Measurements from ENCODE around the gene TAF5L. TPM values are rescaled to one million over a fixed set of nuclear protein-coding genes. Genes with fewer than 3 reads are reported as not detected.
"Not testable (repeated sequence)": the region's sequence is repeated elsewhere in the genome, so short reads cannot be mapped to it uniquely, and the experiment has no call there.

The TAF5L gene
- polyA plus RNA-seq, 2 of the 4 experiments (the other 2 are of a cell fraction) = 17.4 to 25.0 TPM

GRCh38 chr1:229596925-229597699 is 28.8 kb downstream of the TAF5L start:
- TF ChIP-seq TP53 (CRISPR knock-in tag; IDR thresholded peaks at IDR 0.05) (no peak), KDM5A (IDR thresholded peaks at IDR 0.05) (no peak), POLR2A (IDR thresholded peaks at IDR 0.05; ENCODE audit: low read length) (no peak), RFX5 (IDR thresholded peaks at IDR 0.05) (no peak), EHF (CRISPR knock-in tag; IDR thresholded peaks at IDR 0.05) (no peak), NFE2L2 (conservative IDR thresholded peaks at IDR 0.05; ENCODE audit: low read length) (no peak), NPAS2 (CRISPR knock-in tag; IDR thresholded peaks at IDR 0.05; ENCODE audit: borderline replicate concordance) (no peak), CBX2 (IDR thresholded peaks at IDR 0.05; ENCODE audit: borderline replicate concordance, low read depth) (no peak), EP300 (IDR thresholded peaks at IDR 0.05) (no peak), SMC3 (IDR thresholded peaks at IDR 0.05) (no peak), FOXS1 (CRISPR knock-in tag; IDR thresholded peaks at IDR 0.05) (no peak), RCOR1 (IDR thresholded peaks at IDR 0.05; ENCODE audit: low read depth, low read length) (no peak)
- WGBS (ENCODE audit: missing lambda C conversion rate) = 95% methylated on average over 7 of the region's 7 CpGs
- no peaks in the 10 kb centered on the region for H3K9me3 ChIP-seq
- ATAC-seq = no peak
- peaks cover 4% of the 10 kb centered on the region; the same call in 1 of the 3 replicates for H3K4me1 ChIP-seq
- no peak overlapping the region for H3K4me2 ChIP-seq
- no peak for DNase-seq (ENCODE audit: low read depth in 1 of 2, low spot score in 1 of 2)
- no peak for FAIRE-seq
- H3K27ac ChIP-seq = no peak overlapping the region
- ChIA-PET POLR2A (no interaction called here), CTCF (interaction anchor here (0.8 kb wide), 1 partner anchor 717 kb away, joined by 3 read pairs; no protein-coding TSS in a partner anchor)
- H3K4me3 ChIP-seq = no peak overlapping the region

DNA sequence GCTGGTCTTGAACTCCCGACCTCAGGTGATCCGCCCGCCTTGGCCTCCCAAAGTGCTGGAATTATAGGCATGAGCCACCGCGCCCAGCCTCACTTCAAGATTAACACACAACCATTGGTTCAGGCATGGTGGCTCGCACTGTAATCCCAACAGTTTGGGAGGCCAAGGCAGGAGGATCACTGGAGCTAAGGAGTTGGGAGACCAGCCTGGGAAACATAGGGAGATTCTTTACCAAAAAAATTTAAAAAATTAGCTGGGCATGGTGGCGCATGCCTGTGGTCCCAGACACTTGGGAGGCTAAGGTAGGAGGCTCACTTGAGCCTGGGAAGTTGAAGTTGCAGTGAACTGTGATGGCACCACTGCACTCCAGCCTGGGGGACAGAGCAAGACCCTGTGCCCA is 30.0 kb downstream of the TAF5L start:
- H3K4me1 ChIP-seq; ATAC-seq; H3K27ac ChIP-seq; H3K4me2 ChIP-seq; DNase-seq (ENCODE audit: low read depth in 1 of 2, low spot score in 1 of 2); H3K4me3 ChIP-seq; POLR2A ChIA-PET; FAIRE-seq; H3K9me3 ChIP-seq: not testable (repeated sequence)
- 98% methylated on average over 7 of the region's 7 CpGs for WGBS (ENCODE audit: missing lambda C conversion rate)
- CTCF ChIA-PET = interaction anchor here (0.6 to 0.8 kb wide), 2 partner anchors 9 to 25 kb away, joined by 3 read pairs; no protein-coding TSS in a partner anchor

DNA sequence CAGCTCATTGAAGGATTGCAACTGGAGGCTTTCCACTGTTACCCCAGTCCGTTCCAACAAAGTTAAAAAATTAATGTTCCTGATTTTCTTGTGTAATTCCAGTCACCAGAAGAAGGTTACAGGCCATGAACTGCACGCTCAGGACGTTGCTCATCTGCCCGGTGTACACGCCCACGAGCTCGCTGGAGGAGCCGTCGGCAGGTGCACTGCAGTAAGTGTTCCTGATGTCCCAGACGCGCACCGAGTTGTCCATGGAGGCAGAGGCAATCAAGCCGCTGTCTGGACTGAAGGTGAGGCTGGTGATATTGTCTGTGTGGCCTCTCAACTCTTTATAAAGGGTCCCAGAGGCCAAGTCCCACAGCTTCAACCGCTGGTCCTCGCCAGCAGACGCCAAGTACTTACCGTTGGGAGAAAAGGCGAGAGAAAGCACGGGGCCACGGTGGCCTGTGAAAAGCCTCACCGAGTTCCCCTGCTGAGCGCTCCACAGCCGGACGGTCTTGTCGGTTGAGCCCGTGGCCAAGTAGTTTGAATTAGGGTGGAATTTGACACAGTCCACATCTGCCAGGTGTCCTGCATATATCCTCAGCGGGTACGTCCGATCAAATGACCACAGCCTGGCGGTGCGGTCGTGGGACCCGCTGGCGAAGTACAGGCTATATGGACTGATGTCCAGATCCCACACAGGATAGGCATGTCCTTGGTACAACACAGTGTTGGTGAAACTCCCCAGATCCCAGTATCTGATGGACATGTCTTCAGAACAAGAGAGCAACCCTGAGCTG is 31.5 kb downstream of the TAF5L start:
- ChIA-PET POLR2A (no interaction called here), CTCF (interaction anchor here (1.0 kb wide), 1 partner anchor 79 kb away, joined by 3 read pairs; no protein-coding TSS in a partner anchor)
- TF ChIP-seq POLR2AphosphoS2 (conservative IDR thresholded peaks at IDR 0.05; ENCODE audit: low read length) (no peak), ZFP36 (IDR thresholded peaks at IDR 0.05; ENCODE audit: borderline replicate concordance, partially characterized antibody) (no peak), ZNF302 (CRISPR knock-in tag; IDR thresholded peaks at IDR 0.05) (no peak), EHMT2 (IDR thresholded peaks at IDR 0.05; ENCODE audit: low read depth) (no peak), KDM1A (IDR thresholded peaks at IDR 0.05; ENCODE audit: low read depth) (no peak)
- TF ChIP-seq, protein P1, sequence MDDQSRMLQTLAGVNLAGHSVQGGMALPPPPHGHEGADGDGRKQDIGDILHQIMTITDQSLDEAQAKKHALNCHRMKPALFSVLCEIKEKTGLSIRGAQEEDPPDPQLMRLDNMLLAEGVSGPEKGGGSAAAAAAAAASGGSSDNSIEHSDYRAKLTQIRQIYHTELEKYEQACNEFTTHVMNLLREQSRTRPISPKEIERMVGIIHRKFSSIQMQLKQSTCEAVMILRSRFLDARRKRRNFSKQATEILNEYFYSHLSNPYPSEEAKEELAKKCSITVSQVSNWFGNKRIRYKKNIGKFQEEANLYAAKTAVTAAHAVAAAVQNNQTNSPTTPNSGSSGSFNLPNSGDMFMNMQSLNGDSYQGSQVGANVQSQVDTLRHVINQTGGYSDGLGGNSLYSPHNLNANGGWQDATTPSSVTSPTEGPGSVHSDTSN (IDR thresholded peaks at IDR 0.05) = no peak
- Histone ChIP-seq H3K27ac (no peak overlapping the region), H3K9me3 (no peaks in the 10 kb centered on the region), H3K4me2 (no peak overlapping the region), H3K4me1 (peaks cover 4% of the 10 kb centered on the region; the same call in 1 of the 3 replicates), H3K4me3 (no peak overlapping the region)
- no peak for DNase-seq (ENCODE audit: low read depth in 1 of 2, low spot score in 1 of 2)
- FAIRE-seq = no peak
- 92% methylated on average over 33 of the region's 34 CpGs for WGBS (ENCODE audit: missing lambda C conversion rate)
- ATAC-seq = no peak

DNA sequence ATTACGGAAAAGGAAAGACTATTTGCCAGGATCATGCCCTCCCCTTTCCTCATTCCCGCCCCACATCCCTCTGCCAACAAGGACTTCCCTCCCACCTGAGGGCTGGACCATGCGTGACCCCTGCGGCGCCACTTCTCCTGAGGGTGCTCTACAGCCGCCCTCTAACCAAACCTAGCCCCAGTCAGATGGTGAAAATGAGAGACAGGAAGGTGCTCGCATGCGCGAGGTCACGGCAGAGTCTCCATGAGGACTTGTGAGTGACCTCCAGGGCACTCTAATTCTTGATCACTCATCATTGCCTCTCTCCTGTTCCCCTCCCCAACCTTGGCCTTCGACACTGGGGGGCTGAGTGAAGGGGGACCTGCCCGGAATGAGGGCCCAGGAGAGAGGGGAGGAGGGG is 32.1 kb downstream of the TAF5L start:
- DNase-seq (ENCODE audit: low read depth in 1 of 2, low spot score in 1 of 2) (no peak), ATAC-seq (no peak), FAIRE-seq (no peak)
- TF ChIP-seq SMC3 (IDR thresholded peaks at IDR 0.05) (no peak), ZFP36 (IDR thresholded peaks at IDR 0.05; ENCODE audit: borderline replicate concordance, partially characterized antibody) (no peak), TFCP2L1 (CRISPR knock-in tag; IDR thresholded peaks at IDR 0.05) (no peak), MYC (IDR thresholded peaks at IDR 0.05; ENCODE audit: borderline replicate concordance, low read length) (no peak), JUN (IDR thresholded peaks at IDR 0.05) (no peak), CTCF (IDR thresholded peaks at IDR 0.05) (no peak), GATA3 (IDR thresholded peaks at IDR 0.05; ENCODE audit: borderline replicate concordance) (no peak)
- WGBS (ENCODE audit: missing lambda C conversion rate) = 89% methylated on average over 12 of the region's 12 CpGs
- Histone ChIP-seq H3K4me2 (no peak overlapping the region), H3K27ac (no peak overlapping the region), H3K4me3 (no peak overlapping the region), H3K9me3 (no peaks in the 10 kb centered on the region), H3K4me1 (peaks cover 4% of the 10 kb centered on the region; the same call in 1 of the 3 replicates)
- ChIA-PET POLR2A (no interaction called here), CTCF (no interaction called here)

Measured in A549 (cell line).